ENCODE data around the gene RBM14.
A peak's percentile ranks its signal among the peaks of the same experiment; 100 is the strongest.
"Not testable (repeated sequence)": the region's sequence is repeated elsewhere in the genome, so short reads cannot be mapped to it uniquely, and the experiment has no call there.

The RBM14 gene

GRCh38 chr11:66570850-66571180 lies 45.6 kb upstream of the RBM14 start:
- no peaks in the 10 kb centered on the region for H3K36me3 ChIP-seq (replicated peaks)
- no peak for TF ChIP-seq CTCF (IDR thresholded peaks at IDR 0.05; ENCODE audit: low read depth, low read length, missing control alignments)
- DNase-seq, result no peak
- in situ Hi-C loops (cut with HindIII; ENCODE audit: low pct_ligation_motif_present, low sequenced_read_pairs), result no loop called here
- H3K27me3 ChIP-seq (replicated peaks), result no peaks in the 10 kb centered on the region
- H3K4me3 ChIP-seq (ENCODE audit: low read depth, low read length), result no peak overlapping the region
- H3K27ac ChIP-seq, result no peak overlapping the region

- H3K36me3 ChIP-seq (replicated peaks), result no peaks in the 10 kb centered on the region
- H3K4me3 ChIP-seq (ENCODE audit: low read depth, low read length), result no peak overlapping the region
- H3K27ac ChIP-seq, result no peak overlapping the region
- no peaks in the 10 kb centered on the region for H3K27me3 ChIP-seq (replicated peaks)
- peak; percentile 91 for TF ChIP-seq CTCF (IDR thresholded peaks at IDR 0.05; ENCODE audit: low read depth, low read length, missing control alignments)
- peak; percentile 74 for DNase-seq
- in situ Hi-C loops (cut with HindIII; ENCODE audit: low pct_ligation_motif_present, low sequenced_read_pairs), result no loop called here
These were observed 37.3 kb upstream of the RBM14 start for GRCh38 chr11:66579017-66579606.

GRCh38 chr11:66580803-66581202 lies 35.6 kb upstream of the RBM14 start:
- in situ Hi-C loops (cut with HindIII; ENCODE audit: low pct_ligation_motif_present, low sequenced_read_pairs), result no loop called here
- no peak overlapping the region for H3K4me3 ChIP-seq (ENCODE audit: low read depth, low read length)
- no peak overlapping the region for H3K27ac ChIP-seq
- DNase-seq, result no peak
- no peak for TF ChIP-seq CTCF (IDR thresholded peaks at IDR 0.05; ENCODE audit: low read depth, low read length, missing control alignments)
- no peaks in the 10 kb centered on the region for H3K27me3 ChIP-seq (replicated peaks)
- no peaks in the 10 kb centered on the region for H3K36me3 ChIP-seq (replicated peaks)

- no peak for TF ChIP-seq CTCF (IDR thresholded peaks at IDR 0.05; ENCODE audit: low read depth, low read length, missing control alignments)
- H3K4me3 ChIP-seq (ENCODE audit: low read depth, low read length), result no peak overlapping the region
- no peaks in the 10 kb centered on the region for H3K36me3 ChIP-seq (replicated peaks)
- DNase-seq, result no peak
- in situ Hi-C loops (cut with HindIII; ENCODE audit: low pct_ligation_motif_present, low sequenced_read_pairs), result no loop called here
- no peaks in the 10 kb centered on the region for H3K27me3 ChIP-seq (replicated peaks)
- H3K27ac ChIP-seq, result no peak overlapping the region
These were observed 35.2 kb upstream of the RBM14 start for GRCh38 chr11:66581261-66581660.

GRCh38 chr11:66582565-66583147 lies 33.8 kb upstream of the RBM14 start:
- H3K27me3 ChIP-seq (replicated peaks); H3K4me3 ChIP-seq (ENCODE audit: low read depth, low read length); DNase-seq; H3K27ac ChIP-seq; H3K36me3 ChIP-seq (replicated peaks); in situ Hi-C loops (cut with HindIII; ENCODE audit: low pct_ligation_motif_present, low sequenced_read_pairs): not testable (repeated sequence)

GRCh38 chr11:66585447-66585846 lies 31.0 kb upstream of the RBM14 start:
- H3K4me3 ChIP-seq (ENCODE audit: low read depth, low read length); H3K36me3 ChIP-seq (replicated peaks); in situ Hi-C loops (cut with HindIII; ENCODE audit: low pct_ligation_motif_present, low sequenced_read_pairs); H3K27me3 ChIP-seq (replicated peaks); DNase-seq; H3K27ac ChIP-seq: not testable (repeated sequence)

GRCh38 chr11:66586136-66586535 lies 30.3 kb upstream of the RBM14 start:
- in situ Hi-C loops (cut with HindIII; ENCODE audit: low pct_ligation_motif_present, low sequenced_read_pairs), result no loop called here
- TF ChIP-seq CTCF (IDR thresholded peaks at IDR 0.05; ENCODE audit: low read depth, low read length, missing control alignments), result no peak
- no peak for DNase-seq
- Histone ChIP-seq H3K27ac (no peak overlapping the region), H3K27me3 (replicated peaks) (no peaks in the 10 kb centered on the region), H3K4me3 (ENCODE audit: low read depth, low read length) (no peak overlapping the region), H3K36me3 (replicated peaks) (no peaks in the 10 kb centered on the region)

- in situ Hi-C loops (cut with HindIII; ENCODE audit: low pct_ligation_motif_present, low sequenced_read_pairs); DNase-seq; H3K27me3 ChIP-seq (replicated peaks); H3K27ac ChIP-seq; H3K4me3 ChIP-seq (ENCODE audit: low read depth, low read length); H3K36me3 ChIP-seq (replicated peaks): not testable (repeated sequence)
These were observed 27.1 kb upstream of the RBM14 start for GRCh38 chr11:66589315-66589714.

Data from brain microvascular endothelial cell (primary cell).